Duodenal mucosa (tissue), 2 donors: ENCODE measurements around the gene KRTAP9-1.
"Not testable (repeated sequence)": the region's sequence is repeated elsewhere in the genome, so short reads cannot be mapped to it uniquely, and the experiment has no call there.

ENCODE experiments used
- H3K27ac ChIP-seq: one replicate; pipeline ENCODE4 v1.7.0; 2013; ENCODE audit warnings: low read depth, low read length
- H3K27me3 ChIP-seq, 2 donors: one replicate each; pipeline ENCODE4 v1.7.0; 2013; ENCODE audit warnings: low read length in 2 of 2, control low read depth in 1 of 2; ENCODE audit not compliant: insufficient read depth in 2 of 2, control insufficient read depth in 1 of 2
- H3K36me3 ChIP-seq, 2 donors: one replicate each; pipeline ENCODE4 v1.7.0; 2013; ENCODE audit warnings: low read length in 2 of 2, control low read depth in 1 of 2; ENCODE audit not compliant: insufficient read depth in 2 of 2, control insufficient read depth in 1 of 2
- H3K4me1 ChIP-seq, 2 donors: one replicate each; pipeline ENCODE4 v1.7.0; 2013; ENCODE audit warnings: low read length in 2 of 2, control low read depth in 1 of 2; ENCODE audit not compliant: insufficient read depth in 2 of 2, control insufficient read depth in 1 of 2
- H3K4me3 ChIP-seq, 2 donors: one replicate each; pipeline ENCODE4 v1.7.0; 2013; ENCODE audit warnings: low read length in 2 of 2, low read depth in 1 of 2
- H3K9ac ChIP-seq, 2 donors: one replicate each; pipeline ENCODE4 v1.7.0; 2013; ENCODE audit warnings: low read length in 2 of 2, low read depth in 1 of 2
- H3K9me3 ChIP-seq, 2 donors: one replicate each; pipeline ENCODE4 v1.7.0; 2013; ENCODE audit warnings: low read length in 2 of 2, control low read depth in 1 of 2; ENCODE audit not compliant: control insufficient read depth in 1 of 2

The KRTAP9-1 gene

GRCh38 chr17:41189837-41190318 lies at the start of gene KRTAP9-1:
TSS of gene KRTAP9-1 (plus strand) at chr17:41189887. CDS start at chr17:41189887, 0 bp downstream.
- H3K27me3 ChIP-seq = peaks cover 18 to 27% of the 10 kb centered on the region in 2 donors
- H3K36me3 ChIP-seq, H3K9ac ChIP-seq: not testable (repeated sequence)

GRCh38 chr17:41140360-41141131 lies 49.1 kb upstream of the KRTAP9-1 start, which contains the start of gene KRTAP4-6:
TSS of gene KRTAP4-6 (minus strand) at chr17:41140544. CDS start at chr17:41140487, 57 bp downstream.
- H3K27me3 ChIP-seq = no peaks in the 10 kb centered on the region
- H3K9ac ChIP-seq = no peak within 1 kb of the TSS
- H3K27ac ChIP-seq = no peak within 1 kb of the TSS
- no peaks in the 10 kb centered on the region for H3K36me3 ChIP-seq
- H3K4me3 ChIP-seq = no peak within 1 kb of the TSS
- H3K4me1 ChIP-seq = no peaks in the 10 kb centered on the region
- peaks cover 0 to 6% of the 10 kb centered on the region in 2 donors for H3K9me3 ChIP-seq

More at GRCh38 chr17:41189837-41190318, at the start of gene KRTAP9-1:
- H3K9me3 ChIP-seq, H3K4me3 ChIP-seq, H3K27ac ChIP-seq, H3K4me1 ChIP-seq: not testable (repeated sequence)

GRCh38 chr17:41141361-41141760 lies 48.3 kb upstream of the KRTAP9-1 start:
- Histone ChIP-seq H3K9me3 (peaks cover 0 to 6% of the 10 kb centered on the region in 2 donors), H3K27me3 (no peaks in the 10 kb centered on the region), H3K4me1 (no peaks in the 10 kb centered on the region), H3K36me3 (no peaks in the 10 kb centered on the region), H3K27ac (no peak overlapping the region), H3K4me3 (no peak overlapping the region), H3K9ac (no peak overlapping the region)

- Histone ChIP-seq H3K4me1 (no peaks in the 10 kb centered on the region), H3K36me3 (no peaks in the 10 kb centered on the region), H3K9me3 (peaks cover 0 to 6% of the 10 kb centered on the region in 2 donors), H3K4me3 (no peak overlapping the region), H3K27me3 (no peaks in the 10 kb centered on the region), H3K9ac (no peak overlapping the region), H3K27ac (no peak overlapping the region)
Measured at GRCh38 chr17:41144846-41145245, 44.8 kb upstream of the KRTAP9-1 start.

GRCh38 chr17:41145261-41145660 lies 44.4 kb upstream of the KRTAP9-1 start:
- Histone ChIP-seq H3K4me1 (no peaks in the 10 kb centered on the region), H3K36me3 (no peaks in the 10 kb centered on the region), H3K4me3 (no peak overlapping the region), H3K27ac (no peak overlapping the region), H3K9ac (no peak overlapping the region), H3K27me3 (no peaks in the 10 kb centered on the region), H3K9me3 (peaks cover 0 to 6% of the 10 kb centered on the region in 2 donors)

GRCh38 chr17:41147531-41148204 lies 42.0 kb upstream of the KRTAP9-1 start:
- no peak overlapping the region for H3K9ac ChIP-seq

GRCh38 chr17:41148971-41149651 lies 40.6 kb upstream of the KRTAP9-1 start:
- not testable (repeated sequence) for H3K9ac ChIP-seq, H3K9me3 ChIP-seq, H3K27ac ChIP-seq, H3K4me3 ChIP-seq, H3K36me3 ChIP-seq, H3K27me3 ChIP-seq, H3K4me1 ChIP-seq

More at GRCh38 chr17:41147531-41148204, 42.0 kb upstream of the KRTAP9-1 start:
- Histone ChIP-seq H3K27me3 (no peaks in the 10 kb centered on the region), H3K4me1 (no peaks in the 10 kb centered on the region), H3K27ac (no peak overlapping the region), H3K36me3 (no peaks in the 10 kb centered on the region), H3K9me3 (peaks cover 0 to 6% of the 10 kb centered on the region in 2 donors), H3K4me3 (no peak overlapping the region)

- H3K36me3 ChIP-seq = no peaks in the 10 kb centered on the region
- no peaks in the 10 kb centered on the region for H3K4me1 ChIP-seq
- H3K27ac ChIP-seq = no peak within 1 kb of the TSS
- no peak within 1 kb of the TSS for H3K4me3 ChIP-seq
- no peaks in the 10 kb centered on the region for H3K9me3 ChIP-seq
- H3K27me3 ChIP-seq = no peaks in the 10 kb centered on the region
- no peak within 1 kb of the TSS for H3K9ac ChIP-seq
Measured at GRCh38 chr17:41149652-41149985, 40.1 kb upstream of the KRTAP9-1 start, which contains the start of gene KRTAP4-5. TSS of gene KRTAP4-5 (minus strand) at chr17:41149825. CDS start at chr17:41149767, 58 bp downstream.

GRCh38 chr17:41150026-41150425 lies 39.7 kb upstream of the KRTAP9-1 start:
- H3K27me3 ChIP-seq = no peaks in the 10 kb centered on the region
- H3K4me1 ChIP-seq = no peaks in the 10 kb centered on the region
- H3K36me3 ChIP-seq = no peaks in the 10 kb centered on the region
- no peak overlapping the region for H3K9ac ChIP-seq
- no peak overlapping the region for H3K4me3 ChIP-seq
- no peak overlapping the region for H3K27ac ChIP-seq
- H3K9me3 ChIP-seq = no peaks in the 10 kb centered on the region

GRCh38 chr17:41151525-41151924 lies 38.2 kb upstream of the KRTAP9-1 start:
- Histone ChIP-seq H3K4me3 (no peak overlapping the region), H3K27ac (no peak overlapping the region), H3K27me3 (no peaks in the 10 kb centered on the region), H3K4me1 (no peaks in the 10 kb centered on the region), H3K9ac (no peak overlapping the region), H3K36me3 (no peaks in the 10 kb centered on the region), H3K9me3 (no peaks in the 10 kb centered on the region)
